ENCODE data around the gene SLC12A7.
"Not testable (repeated sequence)": the region's sequence is repeated elsewhere in the genome, so short reads cannot be mapped to it uniquely, and the experiment has no call there.

Gene SLC12A7

DNA sequence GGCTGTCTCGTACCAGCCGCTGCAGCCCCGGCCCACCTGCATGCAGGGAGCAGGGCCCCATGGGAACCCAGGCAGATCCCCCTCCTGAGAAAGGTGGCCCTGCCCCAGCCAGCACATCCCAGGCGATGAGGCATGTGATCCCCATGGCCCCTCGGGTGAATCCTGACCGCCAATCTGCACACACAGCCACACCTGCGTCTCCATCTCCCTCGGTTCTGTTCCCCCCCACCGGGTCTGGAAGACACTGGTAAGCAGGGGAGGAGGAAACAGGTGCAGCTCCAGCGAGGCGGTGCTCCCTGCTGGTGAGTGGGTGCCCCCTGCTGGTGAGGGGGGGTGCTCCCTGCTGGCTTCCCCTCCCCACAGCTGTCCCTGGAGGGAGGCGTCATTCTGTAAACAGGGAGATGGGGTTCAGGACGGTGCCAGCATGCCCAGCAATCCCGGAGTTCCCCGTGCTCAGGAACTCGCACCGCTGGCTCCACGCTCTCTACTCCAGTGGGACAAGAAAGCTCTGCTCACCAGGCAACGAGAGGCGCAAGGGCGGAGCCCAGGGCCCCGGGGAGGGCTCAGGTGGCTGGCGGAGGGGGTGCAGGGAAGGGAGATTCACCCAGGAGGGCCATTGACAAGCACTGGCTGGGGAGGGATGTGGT is 28.4 kb upstream of the SLC12A7 start:
- peak; percentile 68 for DNase-seq

DNA sequence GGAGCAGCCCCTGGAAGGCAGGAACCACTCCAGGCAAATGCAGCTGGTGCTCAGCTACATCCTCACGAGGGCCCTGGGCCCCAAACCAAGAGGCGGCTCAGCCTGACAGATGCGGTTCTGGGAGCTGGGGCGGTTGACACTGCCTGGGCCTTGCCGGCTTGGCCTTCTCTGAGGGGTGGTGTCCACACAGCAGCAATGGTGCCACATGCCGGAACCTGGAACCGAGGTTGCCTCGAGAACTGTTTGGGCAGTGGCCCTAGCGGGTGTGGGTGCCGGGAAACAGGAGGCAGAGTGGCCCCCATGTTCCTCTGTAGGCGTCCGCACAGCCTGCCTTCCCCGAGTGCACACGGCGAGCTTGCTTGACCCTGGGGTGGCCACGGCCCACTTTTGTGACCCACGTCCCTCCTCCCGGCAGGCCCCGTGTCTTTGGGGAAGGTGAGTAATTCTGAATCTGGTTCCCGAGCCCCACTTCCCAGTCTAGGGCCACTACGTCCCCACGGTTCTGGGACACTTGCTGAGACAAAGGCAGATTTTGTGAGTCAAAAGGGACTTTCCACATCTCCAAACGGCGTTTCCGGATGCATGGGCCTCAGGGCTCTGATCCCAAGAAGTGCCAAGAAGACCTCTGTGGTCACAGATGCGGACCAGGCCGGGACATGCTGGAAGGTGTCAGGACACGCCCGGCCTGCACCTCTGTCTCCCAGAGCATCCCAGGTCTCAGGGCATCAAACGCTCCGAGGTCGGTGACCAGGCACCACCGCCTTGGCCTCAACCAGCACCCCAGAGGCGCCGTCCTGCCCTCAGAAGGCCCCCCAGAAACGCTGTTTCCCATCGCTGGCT is 27.7 kb upstream of the SLC12A7 start:
- DNase-seq, result no peak

DNA sequence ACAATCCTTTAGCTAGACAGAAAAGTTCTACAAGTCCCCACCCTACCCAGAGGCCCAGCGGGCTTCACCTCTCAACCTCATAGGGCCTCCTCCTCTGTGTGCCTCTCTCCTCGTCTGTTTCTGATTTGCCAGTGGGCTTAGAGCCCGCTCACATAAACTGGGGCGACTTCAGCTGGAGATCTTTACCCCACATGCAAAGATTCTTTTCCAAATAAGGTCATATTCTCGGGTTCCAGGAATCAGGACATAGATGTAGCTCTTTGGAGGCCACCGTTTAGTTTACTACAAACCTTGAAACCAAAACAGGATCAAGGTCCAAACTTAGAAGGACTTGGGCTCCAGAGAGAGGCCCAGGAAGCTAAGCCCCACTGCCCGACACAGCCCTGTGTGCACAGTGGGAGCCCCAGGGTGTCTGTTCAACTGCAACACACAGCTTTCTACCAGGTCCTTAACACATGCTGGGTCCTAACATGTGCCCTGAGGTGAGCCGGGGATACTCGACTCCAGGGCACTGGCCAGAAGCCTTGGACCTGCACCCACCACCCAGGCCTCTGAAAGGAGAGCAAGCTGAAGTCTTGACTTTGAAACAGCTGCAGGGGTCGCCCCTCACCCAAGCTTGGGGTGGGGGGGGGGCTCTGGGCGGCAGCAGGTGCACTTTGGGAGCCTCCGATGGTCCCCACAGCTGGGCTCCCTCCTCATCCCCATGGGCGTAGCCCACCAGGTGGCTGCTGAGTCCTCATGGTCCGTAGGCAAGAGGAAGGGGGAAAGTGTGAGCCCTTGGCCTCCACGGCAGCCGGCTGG is 26.8 kb upstream of the SLC12A7 start:
- DNase-seq, result no peak

DNA sequence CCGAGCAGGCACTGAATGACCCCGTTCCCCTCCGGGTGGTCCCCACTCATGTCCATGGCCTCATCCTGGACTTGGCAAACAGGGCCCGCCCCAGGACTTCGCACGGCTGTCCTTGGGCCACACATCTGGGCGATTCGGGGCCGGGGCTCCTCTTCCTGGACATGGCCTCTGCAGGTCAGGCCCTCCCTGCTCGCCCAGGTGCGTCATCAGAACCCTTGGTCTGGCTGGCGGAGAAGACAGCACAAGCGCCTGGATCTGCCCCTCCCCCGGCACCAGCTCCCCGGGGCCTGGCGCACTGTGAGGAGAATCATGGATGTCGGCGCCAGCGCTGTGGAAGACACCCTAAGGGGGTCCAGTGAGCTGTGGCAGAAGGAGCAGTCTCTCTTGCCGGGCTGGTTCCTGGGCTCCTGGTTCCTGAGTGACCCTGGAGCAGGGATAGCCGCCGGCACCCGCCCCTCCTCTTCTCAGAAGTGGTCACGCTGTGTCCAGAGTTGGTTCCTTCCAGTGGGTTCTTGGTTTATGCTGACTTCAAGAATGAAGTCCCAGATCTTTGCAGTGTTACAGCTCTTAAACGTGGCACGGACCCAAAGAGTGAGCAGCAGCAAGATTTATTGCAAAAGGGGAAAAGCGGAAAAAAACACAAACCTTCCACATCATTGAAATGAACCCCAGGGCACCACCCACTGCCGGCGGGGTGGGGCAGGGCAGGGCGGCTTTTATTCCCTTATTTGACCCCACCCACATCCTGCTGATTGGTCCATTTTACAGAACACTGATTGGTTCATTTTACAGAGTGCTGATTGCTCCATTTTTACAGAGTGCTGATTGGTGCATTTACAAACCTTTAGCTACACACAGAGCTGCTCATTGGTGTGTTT is 25.9 kb upstream of the SLC12A7 start:
- peak; percentile 7 for DNase-seq

DNA sequence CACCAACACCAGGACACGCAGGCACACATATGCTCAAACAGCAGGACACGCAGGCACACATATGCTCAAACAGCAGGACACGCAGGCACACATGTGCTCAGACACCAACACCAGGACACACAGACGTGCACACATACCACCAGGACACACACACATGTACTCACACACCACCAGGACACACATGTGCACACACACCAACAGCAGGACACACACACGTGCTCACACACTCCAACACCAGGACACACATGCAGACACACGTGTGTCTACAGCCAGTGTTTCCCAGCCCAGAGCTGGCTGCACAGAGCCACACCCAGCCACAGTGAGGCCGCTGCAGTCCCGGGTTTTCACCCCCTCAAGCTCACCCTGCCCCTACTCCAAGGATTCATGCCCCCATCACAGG is 25.0 kb upstream of the SLC12A7 start:
- DNase-seq, result no peak

DNA sequence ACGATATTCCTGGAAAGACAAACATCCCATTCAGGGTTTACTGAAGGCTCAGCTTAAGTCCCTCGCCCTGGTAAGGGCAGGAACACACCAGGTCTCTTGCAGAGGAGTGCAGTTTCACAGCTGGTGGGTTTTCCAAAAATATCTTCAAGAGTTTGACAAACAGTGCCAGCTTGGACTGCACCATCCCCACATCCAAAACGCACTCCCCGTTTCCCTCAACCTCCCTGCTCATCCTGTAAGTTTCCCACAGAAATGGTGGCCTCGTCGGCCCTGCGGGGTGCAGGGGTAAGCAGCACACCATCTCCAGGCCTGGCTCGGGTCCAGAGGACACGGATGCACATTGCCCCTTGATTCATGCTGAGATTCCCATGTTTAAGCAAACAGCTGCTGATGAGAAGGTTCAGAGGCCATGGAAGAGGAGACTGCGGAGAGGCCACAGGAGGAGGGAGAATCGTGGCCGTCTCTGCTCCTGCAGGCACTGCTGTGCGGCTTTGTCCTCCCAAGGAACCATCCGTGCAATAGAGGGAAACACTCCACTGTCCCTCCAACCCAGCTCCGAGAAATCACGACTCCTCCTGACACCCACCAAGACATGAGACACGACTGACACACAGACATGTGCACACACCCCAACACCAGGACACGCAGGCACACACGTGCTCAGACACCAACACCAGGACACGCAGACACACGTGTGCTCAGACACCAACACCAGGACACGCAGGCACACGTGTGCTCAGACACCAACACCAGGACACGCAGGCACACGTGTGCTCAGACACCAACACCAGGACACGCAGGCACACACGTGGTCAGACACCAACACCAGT is 24.0 kb upstream of the SLC12A7 start:
- DNase-seq, result no peak

DNA sequence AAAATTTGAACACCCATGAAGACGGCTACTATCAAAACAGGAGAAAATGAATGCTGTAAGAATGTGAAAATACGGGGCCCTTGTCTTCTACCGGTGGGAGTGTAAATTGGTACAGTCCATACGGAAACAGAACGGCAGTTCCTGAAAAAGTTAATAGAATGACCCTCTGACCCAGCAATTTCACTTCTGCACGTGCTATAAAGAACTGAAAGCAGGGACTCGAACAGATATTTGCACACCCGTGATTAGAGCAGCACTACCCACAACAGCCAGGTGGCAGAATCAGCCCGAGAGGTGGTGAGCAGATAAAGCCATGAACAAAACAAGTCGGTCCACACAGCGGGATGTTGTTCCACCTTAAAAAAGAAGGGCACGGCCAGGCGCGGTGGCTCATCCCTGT is 22.6 kb upstream of the SLC12A7 start:
- DNase-seq, result peak; percentile 13

DNA sequence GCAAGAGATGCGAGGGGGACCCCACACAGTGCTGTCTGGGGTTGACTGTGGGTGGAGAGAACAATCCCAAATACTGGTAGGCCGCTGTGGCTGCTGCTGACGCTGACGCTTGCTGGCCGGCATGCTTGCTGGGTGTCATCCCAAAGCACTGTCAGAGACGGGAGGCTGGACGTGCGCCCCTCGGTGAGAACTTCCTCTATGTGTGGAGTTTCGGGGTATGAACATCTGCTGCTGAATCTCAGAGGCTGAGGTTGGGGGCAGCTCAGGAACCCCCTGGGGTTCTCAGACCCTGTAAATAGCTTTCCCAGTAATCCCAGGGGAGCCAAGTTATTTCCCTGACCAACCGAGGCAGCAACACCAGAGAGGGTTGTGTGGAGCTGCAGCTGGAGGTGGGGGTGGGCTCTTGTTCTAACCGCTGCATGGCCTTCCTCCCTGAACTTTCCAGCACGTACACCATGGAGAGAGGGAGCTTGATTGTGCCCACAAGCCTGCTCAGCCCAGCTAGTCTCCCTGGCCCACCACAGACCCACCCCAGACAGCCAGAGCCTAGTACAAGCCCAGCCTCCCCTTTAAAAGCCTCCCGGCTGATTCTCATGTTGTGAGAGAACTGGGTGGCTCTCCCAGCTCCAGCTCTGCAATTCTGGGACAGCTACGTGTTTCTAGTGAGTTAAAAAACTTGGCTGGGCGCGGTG is 21.8 kb upstream of the SLC12A7 start:
- DNase-seq, result no peak

DNA sequence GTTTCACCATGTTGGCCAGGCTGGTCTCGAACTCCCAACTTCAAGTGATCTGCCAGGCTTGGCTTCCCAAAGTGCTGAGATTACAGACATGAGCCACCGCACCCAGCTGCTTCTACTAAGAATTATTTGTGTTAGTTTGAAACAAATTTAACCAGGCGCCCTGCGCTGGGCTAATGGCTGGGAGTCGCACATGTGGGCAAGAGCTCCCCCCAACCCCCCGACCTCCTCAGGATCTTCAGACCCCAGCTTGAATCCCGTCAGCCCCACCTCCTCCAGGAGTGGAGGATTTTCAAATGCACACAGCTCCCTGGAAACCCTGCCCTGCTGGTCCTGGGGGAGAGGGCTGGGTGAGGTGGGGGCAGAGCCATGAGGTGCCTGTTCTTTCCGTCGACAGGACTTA is 21.2 kb upstream of the SLC12A7 start:
- DNase-seq, result no peak

DNA sequence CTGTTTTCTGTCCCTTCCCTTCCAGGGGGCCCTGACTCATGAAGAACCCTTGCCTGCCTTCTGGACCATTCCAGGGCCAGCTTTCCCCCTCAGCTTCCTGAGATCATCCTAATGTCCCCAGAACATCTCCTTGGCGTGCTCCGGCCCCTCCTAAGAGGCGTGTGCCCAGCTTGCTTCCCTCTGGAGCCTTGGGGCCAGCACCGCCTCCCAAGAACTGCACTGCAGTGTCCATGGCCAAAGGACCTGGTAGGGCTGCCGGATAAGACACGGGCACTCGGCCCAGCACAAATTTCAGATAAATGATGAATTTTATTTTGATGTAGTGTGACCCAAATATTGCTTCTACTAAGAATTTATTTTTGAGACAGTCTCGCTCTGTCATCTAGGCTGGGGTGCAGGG is 20.7 kb upstream of the SLC12A7 start:
- no peak for DNase-seq

DNA sequence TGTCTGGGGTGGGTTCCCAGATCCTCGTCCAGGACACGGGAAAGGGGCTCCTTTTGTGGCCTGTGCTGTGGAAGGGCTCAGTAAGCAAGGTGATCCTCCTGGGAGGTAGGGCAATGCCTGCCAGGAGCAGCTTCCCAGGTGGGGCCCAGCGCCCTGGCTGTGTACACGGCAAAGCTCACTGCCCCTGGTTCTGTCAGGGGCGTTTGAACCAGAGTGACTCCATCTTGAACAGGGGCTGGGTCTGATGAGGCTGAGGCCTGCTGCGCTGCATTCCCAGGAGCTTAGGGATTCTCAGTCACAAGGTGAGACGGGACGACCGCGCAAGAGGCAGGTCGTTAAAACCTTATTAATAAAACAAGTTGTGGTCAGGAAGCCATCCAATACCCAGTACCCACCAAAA is 19.9 kb upstream of the SLC12A7 start:
- no peak for DNase-seq

DNA sequence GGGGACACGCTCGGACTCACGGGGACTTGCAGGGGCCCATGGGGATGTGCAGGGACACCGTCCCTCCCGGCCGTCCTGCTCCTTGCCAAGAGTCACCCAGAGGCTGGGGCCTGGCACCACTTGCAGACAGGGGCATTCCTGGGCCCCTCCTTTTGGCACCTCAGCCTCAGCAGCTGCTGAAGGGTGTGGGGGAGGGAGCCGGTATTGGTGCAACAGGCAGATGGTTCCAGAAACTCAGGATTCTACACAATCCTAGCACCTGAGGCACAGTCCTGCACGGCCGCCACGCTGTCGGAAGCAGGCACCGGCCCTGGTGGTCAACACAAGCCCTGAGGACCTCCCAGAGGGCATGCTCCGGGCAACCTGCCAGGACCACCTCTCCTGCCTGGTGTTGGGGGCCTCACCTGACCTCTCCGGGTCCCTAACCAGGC is 19.3 kb upstream of the SLC12A7 start:
- DNase-seq, result no peak

DNA sequence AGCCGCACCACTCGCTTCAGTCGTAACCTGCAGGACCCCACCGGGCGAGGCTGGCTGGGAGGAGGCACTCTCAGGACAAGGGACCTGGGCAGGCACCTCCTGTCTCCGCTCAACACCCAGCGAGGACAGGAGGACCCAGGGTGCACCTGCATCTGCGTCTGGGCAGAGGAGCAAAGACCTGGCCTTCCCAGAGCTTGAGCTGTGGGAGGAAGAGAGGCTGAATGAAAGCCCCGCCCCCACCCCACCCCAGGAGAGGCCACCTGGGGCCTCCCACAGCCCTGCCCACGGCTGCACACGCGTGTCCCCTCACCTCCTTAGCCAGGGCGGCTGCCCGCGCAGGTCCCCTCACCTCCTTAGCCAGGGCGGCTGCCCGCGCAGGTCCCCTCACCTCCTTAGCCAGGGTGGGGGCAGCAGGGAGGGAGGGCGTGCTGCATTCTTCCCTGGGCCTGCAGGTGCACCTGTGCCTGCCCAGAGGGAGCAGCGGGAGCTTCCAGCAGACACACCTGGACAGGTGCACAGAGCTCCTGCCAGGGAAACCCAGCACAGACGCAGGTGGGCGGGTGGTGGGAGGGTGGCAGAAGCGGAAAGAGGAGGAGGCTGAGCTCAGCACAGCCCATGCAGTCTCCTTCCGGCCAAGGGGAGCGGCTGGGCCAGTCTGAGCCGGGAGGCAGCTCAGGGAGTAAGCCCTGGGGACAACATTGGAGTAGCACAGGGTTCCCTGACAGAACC is 18.5 kb upstream of the SLC12A7 start:
- DNase-seq, result no peak

DNA sequence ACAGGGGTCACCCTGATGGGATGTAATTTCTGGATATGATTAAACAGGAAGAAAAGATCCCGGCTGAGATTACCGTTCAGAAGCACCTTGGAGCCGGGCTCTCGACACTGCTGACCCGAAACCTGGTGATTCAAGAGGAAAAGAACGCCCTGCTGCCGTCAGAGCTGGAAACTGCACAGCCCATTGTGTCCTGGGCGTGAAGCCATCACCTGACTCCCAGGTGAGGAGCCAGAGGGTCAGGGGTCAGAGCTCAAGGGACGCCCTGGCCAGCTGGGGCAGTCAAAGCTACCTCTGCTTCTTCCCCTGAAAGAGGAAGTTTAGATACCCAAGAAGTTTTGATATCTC is 17.8 kb upstream of the SLC12A7 start:
- no peak for DNase-seq

DNA sequence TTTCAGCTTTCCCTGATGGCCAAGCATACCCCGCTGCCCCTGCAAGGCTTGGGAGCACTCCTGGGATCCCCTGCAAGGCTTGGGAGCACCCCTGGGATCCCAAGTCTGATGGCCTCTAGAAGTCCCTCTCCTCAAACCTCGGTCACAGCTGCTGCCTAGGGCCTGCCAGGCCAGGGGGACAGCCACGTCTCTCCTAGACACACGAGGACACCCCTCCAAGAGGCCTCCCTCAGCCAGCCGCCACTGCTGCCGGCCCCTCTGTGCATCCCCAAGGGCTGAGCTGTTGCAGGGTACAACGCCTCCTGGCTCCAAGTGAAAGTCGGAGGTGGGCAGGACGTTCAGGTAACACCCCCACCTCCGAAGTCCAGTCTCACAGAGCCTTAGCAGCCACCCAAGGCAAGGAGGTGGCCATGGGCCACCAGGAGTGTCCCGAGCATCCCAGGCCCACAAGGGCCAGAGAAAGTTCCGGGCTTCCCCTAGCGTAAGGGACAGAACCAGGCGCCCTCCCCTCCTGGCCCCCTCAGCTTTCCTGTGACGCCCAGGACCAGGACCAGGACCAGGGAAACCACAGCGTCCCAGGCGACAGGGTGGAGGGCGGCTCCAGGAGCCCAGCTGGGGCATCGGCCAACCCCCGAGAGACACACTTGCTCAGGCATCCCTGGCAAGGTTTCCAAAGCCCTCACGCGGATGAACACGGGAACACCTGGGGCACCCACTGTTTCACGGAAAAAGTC is 17.3 kb upstream of the SLC12A7 start:
- DNase-seq, result no peak

DNA sequence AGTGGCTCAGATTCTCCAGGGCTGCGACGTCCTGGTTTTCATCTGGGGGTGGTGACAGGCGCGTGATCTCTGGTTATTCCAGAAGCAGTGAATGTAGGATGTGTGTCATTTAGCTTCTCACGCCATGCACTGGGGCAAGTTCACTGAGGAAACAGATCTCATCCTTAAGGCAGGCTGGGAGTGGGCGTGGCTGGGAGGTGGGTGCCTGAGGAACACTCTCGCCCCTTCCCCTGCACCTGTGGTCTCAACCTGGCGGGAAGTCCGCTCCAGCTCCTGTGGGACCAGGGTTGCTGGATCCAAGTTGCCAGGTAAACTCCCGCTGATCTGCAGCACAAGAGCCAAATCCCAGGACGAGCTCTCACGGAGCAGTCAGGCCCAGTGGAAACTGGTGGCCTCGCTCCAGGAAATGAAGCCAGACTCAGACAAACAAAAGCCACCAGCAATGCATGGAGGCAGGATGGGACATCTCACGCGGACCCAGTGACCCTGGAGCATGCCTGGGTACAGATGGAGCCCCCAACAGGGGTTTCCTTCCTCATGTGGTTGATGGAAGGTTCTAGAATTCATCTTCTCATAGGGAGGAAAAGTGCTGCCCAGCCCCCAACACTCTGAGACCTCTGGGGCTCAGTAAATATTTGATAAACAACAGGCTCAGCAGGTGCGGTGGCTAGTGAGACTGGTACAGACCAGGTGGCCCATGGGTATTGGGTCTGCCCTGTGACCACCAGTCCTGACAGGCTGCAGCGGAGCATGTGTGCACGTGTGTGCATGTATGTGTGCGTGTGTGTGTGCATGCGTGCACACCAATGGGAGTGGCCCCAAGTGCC is 16.3 kb upstream of the SLC12A7 start:
- no peak for DNase-seq

DNA sequence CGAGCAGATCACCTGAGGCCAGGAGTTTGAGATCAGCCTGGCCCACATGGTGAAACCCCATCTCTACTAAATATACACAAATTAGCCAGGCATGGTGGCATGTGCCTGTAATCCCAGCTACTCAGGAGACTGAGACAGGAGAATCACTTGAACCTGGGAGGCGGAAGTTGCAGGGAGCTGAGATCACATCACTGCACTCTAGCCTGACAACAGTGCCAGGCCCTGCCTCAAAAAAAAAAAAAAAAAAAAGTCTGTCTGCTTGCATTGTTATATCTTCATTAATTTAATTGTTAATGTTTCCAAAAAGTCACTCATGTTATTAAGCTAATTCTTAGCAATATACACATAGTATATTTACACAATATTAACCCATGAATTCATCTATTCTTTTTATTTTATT is 13.8 kb upstream of the SLC12A7 start:
- not testable (repeated sequence) for DNase-seq

DNA sequence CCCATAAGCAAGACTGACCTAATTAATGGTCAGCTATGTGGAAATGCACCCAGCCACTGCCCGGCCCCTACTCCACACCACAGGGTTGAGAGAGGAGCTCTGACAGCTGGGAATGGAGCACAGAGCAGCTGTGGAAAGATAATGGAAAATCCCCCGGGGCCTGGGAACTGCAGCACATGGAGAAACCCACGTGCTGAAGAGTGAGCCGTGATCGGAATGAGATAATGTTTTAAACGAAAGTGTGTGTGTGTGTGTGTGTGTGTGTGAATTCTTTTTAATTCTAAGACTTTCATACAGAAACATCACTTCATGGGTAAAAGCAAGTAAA is 13.1 kb upstream of the SLC12A7 start:
- DNase-seq, result no peak

Data from CD4-positive, alpha-beta T cell treated with Interleukin-21 for 1 hour (primary cell).